Measurements from ENCODE around the gene LUM.
A peak's percentile ranks its signal among the peaks of the same experiment; 100 is the strongest.

The LUM gene

DNA sequence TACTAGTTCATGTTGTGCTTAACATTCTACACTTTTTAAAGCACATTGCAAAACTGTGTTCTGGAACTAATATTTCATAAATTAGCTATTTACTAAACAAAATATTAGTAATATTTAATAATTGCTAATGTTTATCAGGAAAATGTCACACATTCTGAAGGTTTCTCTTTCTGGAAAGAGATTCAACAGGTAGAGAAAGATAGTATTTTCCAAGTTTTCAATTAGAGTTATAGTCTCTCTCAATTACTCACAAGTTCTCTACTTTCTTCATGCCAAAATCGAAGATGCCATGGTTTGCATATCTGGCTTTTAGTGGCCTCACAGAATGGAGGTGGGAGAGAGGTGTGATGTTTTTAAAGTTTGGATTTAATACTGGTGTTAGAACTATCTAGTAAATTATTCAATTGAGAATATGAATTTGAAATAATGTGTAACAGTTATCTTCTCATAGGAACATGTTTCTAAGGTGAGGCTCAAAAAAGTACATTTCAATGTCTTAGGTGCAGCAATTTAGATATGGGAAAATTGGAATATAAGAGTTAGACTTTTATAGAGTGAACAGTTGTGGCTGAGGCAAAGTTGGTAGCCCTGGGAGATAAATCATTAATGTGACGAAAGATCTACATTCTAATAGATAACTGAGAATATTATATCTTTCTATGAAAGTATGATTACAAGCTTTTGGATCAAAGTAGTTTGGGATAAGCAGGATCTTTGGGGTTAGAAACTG lies 1.5 kb downstream of the LUM start:
- Histone ChIP-seq H3K27ac (ENCODE audit: low read length) (no peak overlapping the region), H3K9me2 (replicated peaks; ENCODE audit: insufficient read depth, low read length) (no peaks in the 10 kb centered on the region), H4K20me1 (ENCODE audit: insufficient read depth, low read length) (no peaks in the 10 kb centered on the region), H3K27me3 (replicated peaks; ENCODE audit: insufficient read depth, low read length) (no peaks in the 10 kb centered on the region), H3K4me1 (ENCODE audit: low read length) (peaks cover 8% of the 10 kb centered on the region), H2AFZ (ENCODE audit: low read length) (no peak overlapping the region), H3K4me3 (ENCODE audit: low read length) (no peak overlapping the region), H3K79me2 (ENCODE audit: low read length) (no peaks in the 10 kb centered on the region), H3K36me3 (replicated peaks; ENCODE audit: insufficient read depth, low read length) (no peaks in the 10 kb centered on the region), H3K9me3 (replicated peaks; ENCODE audit: insufficient read depth, low read length) (no peaks in the 10 kb centered on the region), H3F3A (ENCODE audit: insufficient read depth, low read length) (no peaks in the 10 kb centered on the region), H3K9ac (ENCODE audit: low read length) (no peak overlapping the region), H3K4me2 (ENCODE audit: low read depth, low read length) (no peak overlapping the region)
- no peak for DNase-seq
- TF ChIP-seq EZH2 (optimal IDR thresholded peaks at IDR 0.05; ENCODE audit: low read depth, low read length) (no peak), CTCF (IDR thresholded peaks at IDR 0.05; ENCODE audit: low read length) (no peak), EZH2phosphoT487 (IDR thresholded peaks at IDR 0.05; ENCODE audit: low read length) (no peak)

DNA sequence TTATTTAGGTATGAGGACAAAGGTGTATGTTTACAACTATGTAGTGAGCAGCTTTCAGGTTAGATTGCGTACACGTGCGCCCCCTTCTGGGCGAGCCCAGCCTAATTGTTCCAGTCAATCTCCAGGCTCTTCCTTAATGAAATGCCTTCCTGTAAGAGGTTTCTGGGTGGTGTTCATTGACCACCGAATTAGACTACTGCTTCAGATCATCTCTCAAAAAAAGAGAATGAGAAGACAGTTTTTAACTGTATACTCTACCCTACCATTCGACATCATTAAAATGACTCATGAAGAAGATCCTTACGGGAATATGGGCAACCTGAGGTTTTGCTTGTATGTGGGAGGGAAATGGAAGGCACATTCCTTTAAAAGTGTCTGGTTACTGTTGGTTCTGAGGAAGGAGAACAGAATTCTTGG lies 2.1 kb downstream of the LUM start:
- no peaks in the 10 kb centered on the region for H3K9me3 ChIP-seq (replicated peaks; ENCODE audit: insufficient read depth, low read length)
- no peak overlapping the region for H3K4me3 ChIP-seq (ENCODE audit: low read length)
- no peaks in the 10 kb centered on the region for H4K20me1 ChIP-seq (ENCODE audit: insufficient read depth, low read length)
- TF ChIP-seq EZH2 (optimal IDR thresholded peaks at IDR 0.05; ENCODE audit: low read depth, low read length) (no peak), CTCF (IDR thresholded peaks at IDR 0.05; ENCODE audit: low read length) (peak; percentile 90), EZH2phosphoT487 (IDR thresholded peaks at IDR 0.05; ENCODE audit: low read length) (no peak)
- H3K36me3 ChIP-seq (replicated peaks; ENCODE audit: insufficient read depth, low read length): no peaks in the 10 kb centered on the region
- no peaks in the 10 kb centered on the region for H3K9me2 ChIP-seq (replicated peaks; ENCODE audit: insufficient read depth, low read length)
- no peaks in the 10 kb centered on the region for H3K79me2 ChIP-seq (ENCODE audit: low read length)
- H2AFZ ChIP-seq (ENCODE audit: low read length): no peak overlapping the region
- H3F3A ChIP-seq (ENCODE audit: insufficient read depth, low read length): no peaks in the 10 kb centered on the region
- H3K4me2 ChIP-seq (ENCODE audit: low read depth, low read length): no peak overlapping the region
- DNase-seq: peak; percentile 55
- no peak overlapping the region for H3K27ac ChIP-seq (ENCODE audit: low read length)
- H3K9ac ChIP-seq (ENCODE audit: low read length): no peak overlapping the region
- H3K27me3 ChIP-seq (replicated peaks; ENCODE audit: insufficient read depth, low read length): no peaks in the 10 kb centered on the region
- H3K4me1 ChIP-seq (ENCODE audit: low read length): peaks cover 12% of the 10 kb centered on the region

DNA sequence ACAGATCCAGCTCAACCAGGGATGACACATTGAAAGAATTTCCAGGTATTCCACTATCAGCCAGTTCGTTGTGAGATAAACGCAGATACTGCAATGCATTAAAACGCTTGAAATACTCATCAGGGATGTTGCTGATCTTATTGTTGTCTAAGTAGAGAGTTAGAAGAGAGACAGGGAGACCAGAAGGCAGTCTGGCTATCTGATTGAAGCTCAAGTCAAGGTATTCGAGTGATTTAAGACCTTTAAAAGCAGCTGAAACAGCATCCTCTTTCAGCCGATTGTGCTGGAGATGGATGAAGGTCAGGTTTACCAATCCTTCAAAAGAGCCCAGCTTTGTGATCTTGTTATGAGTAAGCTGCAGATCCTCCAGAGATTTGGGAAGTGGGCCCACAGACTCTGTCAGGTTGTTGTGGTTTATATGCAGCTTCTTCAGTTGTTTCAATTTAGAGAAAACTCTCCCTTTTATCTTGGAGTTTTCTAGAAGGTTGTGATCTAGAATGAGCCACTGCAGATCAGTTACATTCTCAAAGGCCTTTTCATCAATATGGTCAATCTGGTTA lies 3.0 kb downstream of the LUM start:
- Histone ChIP-seq H3K79me2 (ENCODE audit: low read length) (no peaks in the 10 kb centered on the region), H3K27me3 (replicated peaks; ENCODE audit: insufficient read depth, low read length) (no peaks in the 10 kb centered on the region), H3K36me3 (replicated peaks; ENCODE audit: insufficient read depth, low read length) (no peaks in the 10 kb centered on the region), H3K9ac (ENCODE audit: low read length) (no peak overlapping the region), H4K20me1 (ENCODE audit: insufficient read depth, low read length) (no peaks in the 10 kb centered on the region), H3K27ac (ENCODE audit: low read length) (no peak overlapping the region), H2AFZ (ENCODE audit: low read length) (no peak overlapping the region), H3K9me3 (replicated peaks; ENCODE audit: insufficient read depth, low read length) (no peaks in the 10 kb centered on the region), H3K4me2 (ENCODE audit: low read depth, low read length) (no peak overlapping the region), H3F3A (ENCODE audit: insufficient read depth, low read length) (no peaks in the 10 kb centered on the region), H3K4me3 (ENCODE audit: low read length) (no peak overlapping the region), H3K4me1 (ENCODE audit: low read length) (peaks cover 17% of the 10 kb centered on the region), H3K9me2 (replicated peaks; ENCODE audit: insufficient read depth, low read length) (no peaks in the 10 kb centered on the region)
- TF ChIP-seq EZH2 (optimal IDR thresholded peaks at IDR 0.05; ENCODE audit: low read depth, low read length): no peak
- TF ChIP-seq EZH2phosphoT487 (IDR thresholded peaks at IDR 0.05; ENCODE audit: low read length): no peak
- no peak for TF ChIP-seq CTCF (IDR thresholded peaks at IDR 0.05; ENCODE audit: low read length)
- no peak for DNase-seq

Measured in MM.1S (cell line).